HepG2 (cell line): ENCODE results near the gene NUBP1. TPM values are rescaled to one million over a fixed set of nuclear protein-coding genes. Genes with fewer than 3 reads are reported as not detected.

Experiments used
- ATAC-seq: fragments of 200-7000 bp; cut with Tn5 transposase; 3 replicates; pipeline ENCODE4 v1.9.1; 2020; ENCODE audit warnings: mild to moderate bottlenecking, moderate library complexity
- BruUV-seq: library from RNA; stranded (reverse); fragments of 400-500 nt; replicated peaks from 2 replicates; lab custom pipeline; 2021; lab: Mats Ljungman, UMichigan
- CTCF ChIA-PET: fragments of 300-600 bp; formaldehyde crosslinking; extraction: SDS; loops from one replicate; lab custom pipeline; 2021; ENCODE audit warnings: low total read pairs, inconsistent platforms, low intra/inter-chr PET ratio; lab: Yijun Ruan, JAX
- POLR2A ChIA-PET: fragments of 350-600 bp; sonication (Branson Sonifier 250); formaldehyde crosslinking; loops from one replicate; lab custom pipeline; 2020; ENCODE audit warnings: antibody characterized with exemption, inconsistent platforms; lab: Yijun Ruan, JAX
- DNase-seq: peaks from one replicate; pipeline ENCODE4 v3.0.0-alpha.2; 2015; ENCODE audit warnings: low spot score
- FAIRE-seq: peaks from 3 replicates; lab custom pipeline; 2011; peaks lifted over from hg19 to GRCh38; lab: Jason Lieb, UNC
- H2AFZ ChIP-seq: one replicate; pipeline ENCODE4 v1.6.1; 2011; ENCODE audit warnings: low read length, inconsistent platforms
- H3K27ac ChIP-seq: fragments of 300-600 bp; 3 replicates; pipeline ENCODE4 v1.8.0; 2011; ENCODE audit warnings: mixed run types, mild to moderate bottlenecking, mixed read lengths, low read length, inconsistent platforms; ENCODE audit not compliant: insufficient read depth; ENCODE audit errors: extremely low read length
- H3K27me3 ChIP-seq, 2 experiments: fragments of 200-600 bp in 1 of 2; 2 replicates in 1 of 2; 3 replicates in 1 of 2; pipeline versions ENCODE4 v1.6.0 to v1.8.0; 2011; ENCODE audit warnings: low read length in 2 of 2, mild to moderate bottlenecking in 2 of 2, moderate library complexity in 2 of 2, inconsistent platforms in 1 of 2; ENCODE audit not compliant: insufficient read depth in 2 of 2, control insufficient read depth in 1 of 2
- H3K36me3 ChIP-seq, 2 experiments: fragments of 200-600 bp in 1 of 2; replicated peaks in 1 of 2; 2 replicates in 1 of 2; 3 replicates in 1 of 2; pipeline versions ENCODE4 v1.5.1 to v1.8.0; 2011; ENCODE audit warnings: low read length in 2 of 2, inconsistent platforms in 1 of 2; ENCODE audit not compliant: insufficient read depth in 2 of 2, control insufficient read depth in 1 of 2
- H3K4me1 ChIP-seq: 2 replicates; pipeline ENCODE4 v1.5.1; 2012; ENCODE audit warnings: low read length, inconsistent platforms; ENCODE audit not compliant: insufficient read depth
- H3K4me2 ChIP-seq: 2 replicates; pipeline ENCODE4 v1.6.0; 2011; ENCODE audit warnings: low read depth, low read length, inconsistent platforms
- H3K4me3 ChIP-seq, 3 experiments: fragments of 200-600 bp in 1 of 3; sonication (generic), shearing (Covaris generic) in 1 of 3; replicated peaks in 1 of 3; 2 replicates each; pipeline ENCODE4 v1.5.1; 2011 to 2016; ENCODE audit warnings: low read length in 3 of 3, inconsistent platforms in 2 of 3, low read depth in 2 of 3, mild to moderate bottlenecking in 2 of 3, control low read depth in 1 of 3, mixed read lengths in 1 of 3; ENCODE audit not compliant: insufficient read depth in 1 of 3
- H3K79me2 ChIP-seq: one replicate; pipeline ENCODE4 v1.6.1; 2011; ENCODE audit warnings: low read length, inconsistent platforms; ENCODE audit not compliant: insufficient read depth
- H3K9ac ChIP-seq: 2 replicates; pipeline ENCODE4 v1.6.0; 2011; ENCODE audit warnings: mild to moderate bottlenecking, low read depth, low read length, inconsistent platforms; ENCODE audit not compliant: insufficient read depth
- H3K9me3 ChIP-seq: 2 replicates; pipeline ENCODE4 v1.5.1; 2012; ENCODE audit warnings: mild to moderate bottlenecking, low read length
- H4K20me1 ChIP-seq: 2 replicates; pipeline ENCODE4 v1.6.0; 2011; ENCODE audit warnings: inconsistent platforms, mild to moderate bottlenecking, low read length, moderate library complexity; ENCODE audit not compliant: insufficient read depth
- NAIF1 ChIP-seq: sonication (generic); formaldehyde crosslinking; IDR thresholded peaks from 2 replicates; pipeline ENCODE4 v1.5.0; 2020; ENCODE audit warnings: mild to moderate bottlenecking, missing genetic modification reagents, borderline replicate concordance
- PHF21A ChIP-seq: sonication (generic); formaldehyde crosslinking; IDR thresholded peaks from 2 replicates; pipeline ENCODE4 v1.5.0; 2020; ENCODE audit warnings: mild to moderate bottlenecking, missing genetic modification reagents
- SP140L ChIP-seq: sonication (generic); formaldehyde crosslinking; IDR thresholded peaks from 2 replicates; pipeline ENCODE4 v1.4.0; 2020; ENCODE audit warnings: missing genetic modification reagents, borderline replicate concordance
- SUZ12 ChIP-seq: fragments of 150-350 bp; IDR thresholded peaks from 2 replicates; pipeline ENCODE4 v1.6.1; 2014; ENCODE audit warnings: low read depth, low read length
- XBP1 ChIP-seq: sonication (generic); formaldehyde crosslinking; IDR thresholded peaks from 2 replicates; pipeline ENCODE4 v1.5.0; 2020; ENCODE audit warnings: missing genetic modification reagents
- ZFP62 ChIP-seq: sonication (generic); formaldehyde crosslinking; IDR thresholded peaks from 2 replicates; pipeline ENCODE4 v1.4.0; 2020; ENCODE audit warnings: missing genetic modification reagents
- ZNF282 ChIP-seq: fragments of 450-650 bp; IDR thresholded peaks from 2 replicates; pipeline ENCODE4 v1.6.1; 2018; ENCODE audit not compliant: partially characterized antibody
- ZNF616 ChIP-seq: sonication (generic); formaldehyde crosslinking; IDR thresholded peaks from 2 replicates; pipeline ENCODE4 v1.5.0; 2020; ENCODE audit warnings: low read depth, mild to moderate bottlenecking, missing genetic modification reagents
- WGBS: methylation state at CpG from one replicate; pipeline ENCODE4 v1.1.6; 2017; ENCODE audit warnings: low lambda C conversion rate; 5-methylcytosine and 5-hydroxymethylcytosine counted together
- in situ Hi-C: cut with HindIII; loops from 2 replicates; pipeline ENCODE4 v1.10.0; 2017; ENCODE audit warnings: low pct_unique_long_range_greater_than_20kb; ENCODE audit not compliant: extremely low pct_ligation_motif_present
- intact Hi-C: fragments of 100-400 bp; cut with micrococcal nuclease; formaldehyde crosslinking; loops from one replicate; pipeline ENCODE4 v1.10.0; 2022; ENCODE audit not compliant: unreplicated experiment
- polyA plus RNA-seq, 8 experiments: library from polyadenylated mRNA; depleted of rRNA in 3 of 8; stranded (reverse) in 7 of 8; unstranded in 1 of 8; fragments of >200 nt; fragmentation: Illumina TruSeq in 4 of 8; extraction: Trizol in 4 of 8; gene quantifications; 2 replicates each; pipeline versions ENCODE4 v1.2.1 to v1.2.3, GENCODE V29; 2011 to 2016; ENCODE audit warnings: low read depth in 4 of 8, missing spikeins in 1 of 8, mixed read lengths in 1 of 8; ENCODE audit not compliant: insufficient read depth in 1 of 8
- total RNA-seq, 5 experiments: library from RNA; depleted of rRNA; stranded (reverse); fragments of >200 nt; fragmentation: Illumina TruSeq; extraction: Trizol; gene quantifications; 2 replicates each; pipeline ENCODE4 v1.2.3, GENCODE V29; 2016; ENCODE audit warnings: low read depth in 1 of 5
- TF ChIP-seq, protein P1 (sequence below): sonication (generic); formaldehyde crosslinking; IDR thresholded peaks from 2 replicates; pipeline ENCODE4 v1.4.0; 2020; ENCODE audit warnings: mild to moderate bottlenecking, missing genetic modification reagents
- TF ChIP-seq, protein P2 (sequence below): sonication (generic); formaldehyde crosslinking; IDR thresholded peaks from 2 replicates; pipeline ENCODE4 v1.4.0; 2020; ENCODE audit warnings: mild to moderate bottlenecking, missing genetic modification reagents
- TF ChIP-seq, protein P3 (sequence below): sonication (generic); formaldehyde crosslinking; conservative IDR thresholded peaks from 2 replicates; pipeline ENCODE4 v1.8.0; 2022; ENCODE audit warnings: low read depth, missing genetic modification reagents
- TF ChIP-seq, protein P4 (sequence below): sonication (generic); formaldehyde crosslinking; conservative IDR thresholded peaks from 2 replicates; pipeline ENCODE4 v1.5.0; 2020; ENCODE audit warnings: missing genetic modification reagents
- TF ChIP-seq, protein P5 (sequence below): sonication (generic); formaldehyde crosslinking; conservative IDR thresholded peaks from 2 replicates; pipeline ENCODE4 v1.4.0; 2020; ENCODE audit warnings: missing genetic modification reagents
- TF ChIP-seq, protein P6 (sequence below): sonication (generic); formaldehyde crosslinking; IDR thresholded peaks from 2 replicates; pipeline ENCODE4 v1.5.0; 2020; ENCODE audit warnings: missing genetic modification reagents

Gene NUBP1
- total and polyA plus RNA-seq, 2 of the 13 experiments (the other 11 are each of a cell fraction or from before 2014, with no cell fraction given), result 53.5 to 70.4 TPM

DNA sequence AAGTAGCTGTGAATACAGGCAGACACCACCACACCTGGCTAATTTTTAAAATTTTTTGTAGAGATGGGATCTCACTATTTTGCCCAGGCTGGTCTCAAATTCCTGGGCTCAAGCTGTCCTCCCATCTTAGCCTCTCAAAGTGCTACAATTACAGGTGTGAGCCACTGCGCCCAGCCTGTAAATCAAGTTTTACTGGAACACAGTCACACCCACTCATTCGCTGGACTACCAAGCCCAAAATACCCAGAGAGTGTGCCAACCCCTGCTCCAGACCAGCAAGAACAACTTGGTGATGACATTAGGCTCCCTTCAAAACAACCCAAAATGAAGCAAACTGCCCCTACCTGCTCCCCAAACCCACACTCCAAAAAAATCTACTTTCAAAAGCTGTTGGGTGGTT is 39.0 kb downstream of the NUBP1 start (continued):
- TF ChIP-seq, protein P1, sequence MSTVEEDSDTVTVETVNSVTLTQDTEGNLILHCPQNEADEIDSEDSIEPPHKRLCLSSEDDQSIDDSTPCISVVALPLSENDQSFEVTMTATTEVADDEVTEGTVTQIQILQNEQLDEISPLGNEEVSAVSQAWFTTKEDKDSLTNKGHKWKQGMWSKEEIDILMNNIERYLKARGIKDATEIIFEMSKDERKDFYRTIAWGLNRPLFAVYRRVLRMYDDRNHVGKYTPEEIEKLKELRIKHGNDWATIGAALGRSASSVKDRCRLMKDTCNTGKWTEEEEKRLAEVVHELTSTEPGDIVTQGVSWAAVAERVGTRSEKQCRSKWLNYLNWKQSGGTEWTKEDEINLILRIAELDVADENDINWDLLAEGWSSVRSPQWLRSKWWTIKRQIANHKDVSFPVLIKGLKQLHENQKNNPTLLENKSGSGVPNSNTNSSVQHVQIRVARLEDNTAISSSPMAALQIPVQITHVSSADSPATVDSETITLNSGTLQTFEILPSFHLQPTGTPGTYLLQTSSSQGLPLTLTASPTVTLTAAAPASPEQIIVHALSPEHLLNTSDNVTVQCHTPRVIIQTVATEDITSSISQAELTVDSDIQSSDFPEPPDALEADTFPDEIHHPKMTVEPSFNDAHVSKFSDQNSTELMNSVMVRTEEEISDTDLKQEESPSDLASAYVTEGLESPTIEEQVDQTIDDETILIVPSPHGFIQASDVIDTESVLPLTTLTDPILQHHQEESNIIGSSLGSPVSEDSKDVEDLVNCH, result no peak

DNA sequence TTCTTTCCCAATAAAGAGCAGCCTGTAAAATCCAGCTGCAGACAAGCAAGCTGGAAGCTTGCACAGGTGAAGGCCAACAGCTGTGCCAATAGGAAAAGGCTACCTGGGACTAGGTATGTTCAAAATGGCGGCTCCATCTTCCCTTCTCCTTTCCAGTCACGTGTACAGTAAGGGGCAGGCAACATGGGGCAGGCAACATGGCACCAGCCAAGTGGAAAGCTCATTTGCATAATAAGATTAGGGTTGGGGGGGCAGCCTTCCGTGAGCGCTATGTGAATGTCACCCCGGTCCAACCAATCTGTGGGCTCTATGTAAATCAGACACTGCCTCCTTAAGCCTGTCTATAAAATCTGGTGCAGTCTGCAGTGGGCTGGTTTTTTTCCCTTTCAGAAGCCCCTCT is 43.7 kb downstream of the NUBP1 start:
- ChIA-PET CTCF (no interaction called here), POLR2A (no interaction called here)
- Histone ChIP-seq H3K79me2 (no peaks in the 10 kb centered on the region), H2AFZ (no peak overlapping the region), H3K9me3 (no peaks in the 10 kb centered on the region), H3K27me3 (peaks cover 0 to 5% of the 10 kb centered on the region in 2 experiments; a peak in 3 of 5 replicates), H3K4me1 (no peaks in the 10 kb centered on the region), H3K36me3 (no peaks in the 10 kb centered on the region), H4K20me1 (no peaks in the 10 kb centered on the region), H3K4me2 (no peak overlapping the region), H3K9ac (no peak overlapping the region), H3K4me3 (no peak overlapping the region), H3K27ac (no peak overlapping the region)
- 48% methylated on average over 5 of the region's 5 CpGs for WGBS
- ATAC-seq (no peak), DNase-seq (no peak), FAIRE-seq (no peak)
- in situ Hi-C loops, result no loop called here
- no TSS peak for BruUV-seq
- intact Hi-C loops, result no loop called here
- TF ChIP-seq ZFP62 (CRISPR knock-in tag) (no peak), SUZ12 (no peak), ZNF282 (no peak), NAIF1 (CRISPR knock-in tag) (no peak), PHF21A (CRISPR knock-in tag) (no peak), SP140L (no peak), ZNF616 (CRISPR knock-in tag) (no peak), XBP1 (CRISPR knock-in tag) (no peak)
- TF ChIP-seq, protein P2, sequence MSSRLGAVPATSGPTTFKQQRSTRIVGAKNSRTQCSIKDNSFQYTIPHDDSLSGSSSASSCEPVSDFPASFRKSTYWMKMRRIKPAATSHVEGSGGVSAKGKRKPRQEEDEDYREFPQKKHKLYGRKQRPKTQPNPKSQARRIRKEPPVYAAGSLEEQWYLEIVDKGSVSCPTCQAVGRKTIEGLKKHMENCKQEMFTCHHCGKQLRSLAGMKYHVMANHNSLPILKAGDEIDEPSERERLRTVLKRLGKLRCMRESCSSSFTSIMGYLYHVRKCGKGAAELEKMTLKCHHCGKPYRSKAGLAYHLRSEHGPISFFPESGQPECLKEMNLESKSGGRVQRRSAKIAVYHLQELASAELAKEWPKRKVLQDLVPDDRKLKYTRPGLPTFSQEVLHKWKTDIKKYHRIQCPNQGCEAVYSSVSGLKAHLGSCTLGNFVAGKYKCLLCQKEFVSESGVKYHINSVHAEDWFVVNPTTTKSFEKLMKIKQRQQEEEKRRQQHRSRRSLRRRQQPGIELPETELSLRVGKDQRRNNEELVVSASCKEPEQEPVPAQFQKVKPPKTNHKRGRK (CRISPR knock-in tag), result no peak
- TF ChIP-seq, protein P3, sequence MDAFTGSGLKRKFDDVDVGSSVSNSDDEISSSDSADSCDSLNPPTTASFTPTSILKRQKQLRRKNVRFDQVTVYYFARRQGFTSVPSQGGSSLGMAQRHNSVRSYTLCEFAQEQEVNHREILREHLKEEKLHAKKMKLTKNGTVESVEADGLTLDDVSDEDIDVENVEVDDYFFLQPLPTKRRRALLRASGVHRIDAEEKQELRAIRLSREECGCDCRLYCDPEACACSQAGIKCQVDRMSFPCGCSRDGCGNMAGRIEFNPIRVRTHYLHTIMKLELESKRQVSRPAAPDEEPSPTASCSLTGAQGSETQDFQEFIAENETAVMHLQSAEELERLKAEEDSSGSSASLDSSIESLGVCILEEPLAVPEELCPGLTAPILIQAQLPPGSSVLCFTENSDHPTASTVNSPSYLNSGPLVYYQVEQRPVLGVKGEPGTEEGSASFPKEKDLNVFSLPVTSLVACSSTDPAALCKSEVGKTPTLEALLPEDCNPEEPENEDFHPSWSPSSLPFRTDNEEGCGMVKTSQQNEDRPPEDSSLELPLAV (CRISPR knock-in tag), result no peak
- TF ChIP-seq, protein P4, sequence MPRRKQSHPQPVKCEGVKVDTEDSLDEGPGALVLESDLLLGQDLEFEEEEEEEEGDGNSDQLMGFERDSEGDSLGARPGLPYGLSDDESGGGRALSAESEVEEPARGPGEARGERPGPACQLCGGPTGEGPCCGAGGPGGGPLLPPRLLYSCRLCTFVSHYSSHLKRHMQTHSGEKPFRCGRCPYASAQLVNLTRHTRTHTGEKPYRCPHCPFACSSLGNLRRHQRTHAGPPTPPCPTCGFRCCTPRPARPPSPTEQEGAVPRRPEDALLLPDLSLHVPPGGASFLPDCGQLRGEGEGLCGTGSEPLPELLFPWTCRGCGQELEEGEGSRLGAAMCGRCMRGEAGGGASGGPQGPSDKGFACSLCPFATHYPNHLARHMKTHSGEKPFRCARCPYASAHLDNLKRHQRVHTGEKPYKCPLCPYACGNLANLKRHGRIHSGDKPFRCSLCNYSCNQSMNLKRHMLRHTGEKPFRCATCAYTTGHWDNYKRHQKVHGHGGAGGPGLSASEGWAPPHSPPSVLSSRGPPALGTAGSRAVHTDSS (CRISPR knock-in tag), result no peak
- TF ChIP-seq, protein P5, sequence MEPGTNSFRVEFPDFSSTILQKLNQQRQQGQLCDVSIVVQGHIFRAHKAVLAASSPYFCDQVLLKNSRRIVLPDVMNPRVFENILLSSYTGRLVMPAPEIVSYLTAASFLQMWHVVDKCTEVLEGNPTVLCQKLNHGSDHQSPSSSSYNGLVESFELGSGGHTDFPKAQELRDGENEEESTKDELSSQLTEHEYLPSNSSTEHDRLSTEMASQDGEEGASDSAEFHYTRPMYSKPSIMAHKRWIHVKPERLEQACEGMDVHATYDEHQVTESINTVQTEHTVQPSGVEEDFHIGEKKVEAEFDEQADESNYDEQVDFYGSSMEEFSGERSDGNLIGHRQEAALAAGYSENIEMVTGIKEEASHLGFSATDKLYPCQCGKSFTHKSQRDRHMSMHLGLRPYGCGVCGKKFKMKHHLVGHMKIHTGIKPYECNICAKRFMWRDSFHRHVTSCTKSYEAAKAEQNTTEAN (CRISPR knock-in tag), result no peak
- TF ChIP-seq, protein P6, sequence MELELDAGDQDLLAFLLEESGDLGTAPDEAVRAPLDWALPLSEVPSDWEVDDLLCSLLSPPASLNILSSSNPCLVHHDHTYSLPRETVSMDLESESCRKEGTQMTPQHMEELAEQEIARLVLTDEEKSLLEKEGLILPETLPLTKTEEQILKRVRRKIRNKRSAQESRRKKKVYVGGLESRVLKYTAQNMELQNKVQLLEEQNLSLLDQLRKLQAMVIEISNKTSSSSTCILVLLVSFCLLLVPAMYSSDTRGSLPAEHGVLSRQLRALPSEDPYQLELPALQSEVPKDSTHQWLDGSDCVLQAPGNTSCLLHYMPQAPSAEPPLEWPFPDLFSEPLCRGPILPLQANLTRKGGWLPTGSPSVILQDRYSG (CRISPR knock-in tag), result no peak
